Measurements from ENCODE around the gene TMEM151B.

TMEM151B gene

DNA sequence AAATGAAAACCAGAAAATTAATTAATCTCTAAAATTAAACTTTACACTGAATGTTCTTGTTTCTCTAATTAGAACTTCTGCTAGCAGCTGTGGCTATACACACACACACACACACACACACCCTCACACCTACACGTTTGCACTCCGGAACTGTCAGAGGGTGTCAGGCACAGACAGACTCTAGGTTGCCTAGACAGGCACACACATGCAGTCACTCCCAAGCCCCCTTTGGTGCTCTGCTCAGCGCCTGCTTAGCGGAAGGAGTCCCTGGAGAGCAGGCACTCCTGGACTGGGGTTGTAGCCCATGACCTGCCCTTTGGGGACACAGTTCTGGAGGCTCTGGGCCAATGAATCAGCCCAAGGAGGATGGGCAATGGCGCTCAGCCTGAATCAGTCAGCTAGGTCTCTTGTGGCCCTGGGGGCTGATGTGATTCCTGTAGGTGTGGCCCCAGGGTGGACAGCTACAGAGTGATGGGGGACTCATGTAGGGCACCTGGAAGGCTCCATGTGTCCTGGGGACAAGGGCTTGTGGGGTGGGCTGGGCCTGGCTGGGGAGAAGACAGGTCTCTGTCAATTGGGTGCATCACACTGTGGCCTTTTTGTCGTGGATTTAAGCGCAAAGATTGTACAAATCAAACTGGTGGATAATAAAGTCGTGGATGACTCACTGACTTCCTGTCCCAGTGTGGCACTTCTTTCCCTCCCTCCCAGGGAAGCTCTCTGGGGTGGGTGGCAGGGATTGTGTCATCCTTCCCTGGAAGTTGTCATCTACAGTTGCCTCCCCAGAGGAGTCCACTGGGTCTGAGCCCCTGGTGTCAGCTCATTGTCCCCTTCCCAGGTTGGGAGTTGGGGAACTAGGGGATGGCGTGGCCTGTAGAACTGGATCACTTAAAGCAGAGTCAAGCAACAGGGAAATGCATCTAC lies 8.8 kb downstream of the TMEM151B start:
- no peak for DNase-seq (ENCODE audit: low read depth, low spot score)

DNA sequence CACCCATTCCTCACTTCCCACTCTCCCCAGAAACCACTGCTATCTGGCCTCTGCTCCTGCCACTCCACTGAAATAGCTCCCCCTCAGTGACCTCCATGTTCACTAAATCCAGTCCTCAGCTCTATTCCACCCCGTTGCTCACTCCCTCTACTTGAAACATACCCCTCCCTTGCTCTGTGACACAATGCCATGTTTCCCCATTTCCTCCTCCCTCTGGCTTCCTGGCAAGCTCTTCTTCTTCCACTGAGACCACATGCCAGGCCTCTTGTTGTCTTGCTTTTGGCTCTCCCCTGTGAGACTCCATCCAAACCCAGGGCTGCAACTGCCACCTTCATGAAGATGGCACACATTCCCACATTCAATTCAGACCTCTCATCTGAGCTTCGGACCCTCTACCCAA lies 13.9 kb downstream of the TMEM151B start:
- no peak for DNase-seq (ENCODE audit: low read depth, low spot score)

DNA sequence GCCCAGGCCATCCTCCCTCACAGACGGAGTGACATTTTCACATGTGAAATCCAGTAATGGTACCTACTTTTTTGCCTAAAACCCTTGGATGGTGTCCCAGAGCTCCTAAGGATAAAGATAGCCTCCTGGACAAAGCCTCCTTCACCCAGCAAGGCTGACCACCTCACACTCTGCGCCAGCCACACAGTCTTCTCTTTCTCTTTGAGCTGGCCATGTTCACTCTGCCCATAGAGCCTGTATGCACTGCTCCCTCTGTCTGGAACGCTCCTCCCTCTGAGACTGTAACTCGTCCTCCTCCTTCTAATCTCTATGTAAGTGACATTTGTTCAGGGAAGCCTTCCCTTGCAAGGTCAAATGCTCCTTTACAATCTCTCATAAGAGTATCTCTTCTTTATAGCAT lies 14.6 kb downstream of the TMEM151B start:
- no peak for DNase-seq (ENCODE audit: low read depth, low spot score)

DNA sequence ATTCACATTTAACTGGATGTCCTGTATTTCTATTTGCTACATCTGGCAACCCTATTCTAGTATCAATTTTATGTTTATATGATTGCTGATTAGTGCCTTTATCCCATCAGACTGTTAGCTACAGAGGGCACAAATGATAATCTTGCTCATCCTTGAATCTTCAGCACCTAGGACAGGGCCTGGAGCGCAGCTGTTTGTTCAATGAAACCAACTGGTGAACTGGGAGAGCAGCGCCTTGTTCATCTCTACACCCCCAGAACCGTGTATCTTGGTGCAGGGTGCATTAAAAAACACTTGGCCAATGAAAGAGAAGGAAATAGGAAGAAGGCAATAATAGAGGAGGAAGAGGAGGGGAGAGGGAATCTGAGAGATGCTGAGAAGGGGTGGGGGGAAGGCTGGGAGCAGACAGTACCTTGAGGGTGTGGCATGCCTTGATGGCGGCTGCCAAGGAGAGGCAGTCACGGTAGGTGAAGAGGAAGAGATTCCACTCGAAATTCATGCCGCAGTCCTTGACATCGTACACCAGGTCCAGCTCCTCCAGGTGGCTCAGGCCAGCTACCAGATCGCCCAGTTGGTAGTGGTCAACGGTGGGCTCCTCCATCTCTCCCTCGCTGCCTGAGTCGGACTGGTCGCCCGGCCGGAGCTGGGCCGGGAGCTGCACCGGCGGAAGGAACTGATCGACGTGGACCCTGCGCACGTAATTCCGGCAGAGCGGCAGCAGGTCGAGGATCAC lies 15.5 kb downstream of the TMEM151B start:
- DNase-seq (ENCODE audit: low read depth, low spot score) = no peak

- DNase-seq (ENCODE audit: low read depth, low spot score) = no peak
Observed at GRCh38 chr6:44286285-44286565, 16.0 kb downstream of the TMEM151B start.

- DNase-seq (ENCODE audit: low read depth, low spot score) = no peak
Observed at GRCh38 chr6:44286747-44287146, 16.5 kb downstream of the TMEM151B start.

DNA sequence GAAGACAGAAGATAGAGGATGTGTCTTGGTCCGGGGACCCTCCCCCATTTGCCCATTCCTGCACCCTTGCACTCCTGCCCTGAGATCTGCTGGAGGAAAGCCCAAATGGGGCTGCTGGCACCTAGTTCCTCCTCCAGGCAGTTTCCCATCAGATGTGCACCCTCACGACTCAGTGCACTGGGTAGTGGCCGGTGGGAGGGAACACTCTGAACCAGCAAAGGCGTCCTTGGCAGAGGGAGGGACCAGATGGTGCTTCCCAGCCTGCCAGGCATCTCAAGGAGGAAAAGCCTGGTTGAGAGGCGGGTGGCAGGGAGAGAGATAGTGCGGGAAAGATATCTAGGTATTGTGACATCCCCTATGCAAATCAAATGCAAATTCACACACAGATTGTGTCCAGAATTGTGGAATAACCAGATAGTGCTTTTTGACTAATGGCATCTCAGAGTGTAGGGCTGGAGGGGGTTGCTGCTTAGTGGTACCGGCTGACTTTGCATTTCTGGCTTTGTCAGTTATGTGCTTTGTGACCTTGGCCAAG lies 19.5 kb downstream of the TMEM151B start:
- no peak for DNase-seq (ENCODE audit: low read depth, low spot score)

DNA sequence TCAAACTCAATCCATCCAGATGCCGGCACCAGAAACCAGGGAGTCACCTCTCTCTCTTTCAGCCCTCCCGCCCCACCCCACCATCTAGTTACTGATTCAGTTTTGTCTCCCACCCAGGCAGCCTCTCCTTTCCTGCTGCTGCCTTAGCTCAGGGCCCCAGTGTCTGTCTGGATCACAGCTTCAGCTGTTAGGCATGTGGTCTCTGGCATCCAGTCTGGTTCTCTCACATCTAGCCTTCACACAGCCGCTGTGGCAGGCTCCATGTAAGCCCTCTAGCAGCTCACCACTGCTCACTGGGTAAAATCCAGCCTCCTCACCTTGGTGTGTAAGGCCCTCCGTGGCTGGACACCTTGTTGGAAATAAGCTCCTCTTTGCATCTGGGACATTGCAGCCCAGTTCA lies 21.6 kb downstream of the TMEM151B start:
- no peak for DNase-seq (ENCODE audit: low read depth, low spot score)

DNA sequence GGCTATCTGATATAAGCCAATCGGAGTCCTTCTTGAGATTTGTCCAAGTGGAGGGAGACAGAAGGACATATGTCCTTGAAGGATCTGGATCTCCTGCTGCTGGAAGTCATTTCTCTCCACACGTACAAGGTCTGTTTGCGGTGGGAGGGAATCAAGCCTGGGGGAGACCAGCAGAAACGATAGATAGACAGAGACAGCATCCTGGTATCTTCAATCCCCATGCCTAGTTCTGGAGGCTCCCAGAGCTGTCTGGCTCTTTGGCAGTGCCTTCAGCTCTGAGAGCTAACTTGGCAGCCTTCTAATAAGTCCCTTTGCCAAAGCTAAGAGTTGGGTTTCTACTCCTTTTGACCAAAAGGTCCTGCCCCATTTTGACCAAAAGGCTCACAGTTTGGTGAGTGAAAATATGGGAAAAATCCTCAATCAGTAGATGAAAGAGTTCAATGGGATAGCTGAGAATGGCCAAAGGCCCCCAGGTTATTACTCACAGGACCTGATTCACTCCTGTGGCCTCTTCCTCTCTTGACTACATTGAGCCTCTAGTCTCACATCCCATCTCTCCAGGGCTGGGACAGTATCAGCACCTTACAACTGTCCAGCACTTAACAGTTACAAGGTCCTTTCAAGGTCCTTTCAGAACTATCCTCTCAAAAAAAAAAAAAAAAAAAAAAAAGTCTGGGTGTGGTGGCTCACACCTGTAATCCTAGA lies 22.6 kb downstream of the TMEM151B start:
- DNase-seq (ENCODE audit: low read depth, low spot score) = no peak

DNA sequence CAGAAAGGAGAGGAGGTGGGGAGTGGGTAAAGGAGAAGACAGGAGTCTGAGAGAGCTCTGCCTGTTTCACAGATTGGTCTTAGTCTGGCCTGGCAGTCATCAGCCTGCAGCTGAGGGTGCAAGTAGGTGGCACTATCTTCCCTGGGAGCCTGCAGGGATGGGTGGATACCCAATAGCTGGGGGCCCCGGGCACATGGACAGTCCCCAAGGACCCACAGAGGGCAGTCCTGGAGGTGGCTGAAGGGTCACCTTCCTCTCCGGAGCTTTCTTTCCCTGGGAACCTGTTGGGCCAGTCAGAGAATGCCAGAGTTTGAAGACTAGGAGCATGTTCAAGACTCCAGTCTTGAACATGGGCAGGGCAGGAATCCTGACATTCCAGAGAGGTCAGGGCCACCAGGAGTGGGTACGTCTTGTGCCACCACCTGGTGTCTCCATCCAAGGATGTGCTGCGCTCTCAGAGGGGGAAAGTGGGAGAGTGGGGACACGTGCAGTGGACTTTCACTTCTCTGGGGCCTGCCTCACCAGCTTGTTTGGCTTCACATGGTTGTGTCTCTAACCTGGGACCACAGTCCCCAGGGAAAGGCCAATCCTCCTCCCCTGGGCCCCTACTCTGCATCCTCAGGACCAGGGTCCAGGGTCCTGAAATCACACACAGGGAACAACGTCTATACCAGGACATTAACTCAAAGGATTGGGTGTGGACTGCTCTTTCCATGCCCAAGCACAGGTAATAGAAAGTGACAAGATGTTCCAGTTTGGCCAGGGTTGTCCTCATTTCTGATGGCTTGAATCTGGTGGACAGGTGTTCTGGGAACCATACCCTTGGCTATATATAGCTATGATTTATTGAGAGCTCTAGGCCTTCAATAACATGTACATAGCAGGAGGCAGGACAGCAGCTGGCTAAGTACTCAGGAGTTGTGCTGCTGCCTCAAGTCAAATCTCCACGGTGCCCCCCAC lies 24.9 kb downstream of the TMEM151B start:
- no peak for DNase-seq (ENCODE audit: low read depth, low spot score)

GRCh38 chr6:44297063-44298038 lies 27.1 kb downstream of the TMEM151B start:
- no peak for DNase-seq (ENCODE audit: low read depth, low spot score)

DNA sequence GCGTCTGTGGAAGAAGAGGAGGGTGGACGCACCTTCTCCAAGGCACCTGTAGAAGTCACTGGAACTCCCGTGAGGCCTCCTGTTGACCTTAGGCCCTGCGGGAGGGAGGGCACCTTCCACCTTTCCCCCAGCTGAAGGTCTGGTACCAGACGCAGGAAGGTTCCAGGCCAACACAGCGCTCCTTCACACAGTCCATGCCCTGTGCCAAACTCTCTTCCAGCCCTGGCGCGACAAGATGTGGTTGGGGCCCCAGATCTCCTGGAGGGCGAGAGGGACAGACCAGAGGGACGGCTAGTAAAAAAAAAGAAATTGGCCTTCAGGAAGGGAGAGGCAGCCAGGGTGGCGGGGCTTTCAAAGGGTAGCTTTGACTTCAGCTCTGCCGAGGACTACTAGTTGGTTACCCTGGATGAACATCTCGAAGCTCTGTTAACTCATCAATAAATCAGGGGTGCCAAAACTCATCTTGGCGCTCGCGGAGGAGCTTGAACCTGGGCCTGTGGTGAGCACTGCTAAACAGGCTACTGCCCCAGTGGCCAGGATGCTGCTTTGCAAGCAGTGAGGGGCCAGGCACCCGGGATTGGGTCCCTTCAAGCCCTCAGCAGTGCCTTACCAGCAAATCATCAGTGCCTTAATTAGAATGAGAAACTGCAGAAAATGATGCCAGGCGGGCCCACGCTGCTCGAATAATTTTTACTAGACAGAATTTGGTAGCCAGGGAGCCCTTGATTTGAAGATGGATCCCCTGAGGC lies 28.0 kb downstream of the TMEM151B start:
- no peak for DNase-seq (ENCODE audit: low read depth, low spot score)

DNA sequence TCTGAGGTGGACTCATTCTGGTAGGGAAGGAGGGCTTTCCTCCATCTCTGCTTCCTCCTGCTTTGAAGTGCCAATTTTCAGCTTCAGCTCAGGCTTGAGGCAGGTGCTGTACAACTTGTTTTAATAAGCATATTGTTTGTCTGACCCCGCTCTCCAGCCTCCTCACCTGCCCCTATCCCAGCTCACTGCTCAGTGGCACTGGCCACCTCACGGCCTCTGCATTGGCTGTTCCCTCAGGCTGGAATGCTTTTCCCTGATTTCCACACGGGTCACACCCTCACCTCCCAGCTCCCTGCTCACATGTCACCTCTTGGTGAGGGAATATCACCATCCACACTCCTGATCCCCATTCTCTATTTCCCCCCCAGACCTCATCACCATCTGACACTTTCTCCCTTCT lies 28.6 kb downstream of the TMEM151B start:
- DNase-seq (ENCODE audit: low read depth, low spot score) = no peak

- no peak for DNase-seq (ENCODE audit: low read depth, low spot score)
Observed at GRCh38 chr6:44300292-44300823, 30.1 kb downstream of the TMEM151B start.

GRCh38 chr6:44301106-44301505 lies 30.9 kb downstream of the TMEM151B start:
- no peak for DNase-seq (ENCODE audit: low read depth, low spot score)

GRCh38 chr6:44301782-44302564 lies 31.7 kb downstream of the TMEM151B start:
- DNase-seq (ENCODE audit: low read depth, low spot score) = no peak

GRCh38 chr6:44302856-44303255 lies 32.6 kb downstream of the TMEM151B start:
- no peak for DNase-seq (ENCODE audit: low read depth, low spot score)

GRCh38 chr6:44303842-44304241 lies 33.6 kb downstream of the TMEM151B start:
- DNase-seq (ENCODE audit: low read depth, low spot score) = no peak

All from brain pericyte (primary cell).